Lung (tissue), 12 donors: Measurements from ENCODE around the gene MRTFA. TPM values are rescaled to one million over a fixed set of nuclear protein-coding genes. Genes with fewer than 3 reads are reported as not detected.
"Not testable (repeated sequence)": the region's sequence is repeated elsewhere in the genome, so short reads cannot be mapped to it uniquely, and the experiment has no call there.

Source experiments
- ATAC-seq: fragments of 200-7000 bp; cut with Tn5 transposase; one replicate; pipeline ENCODE4 v1.9.1; 2020; ENCODE audit warnings: moderate number of reproducible peaks; ENCODE audit not compliant: insufficient read depth, low FRiP score
- DNase-seq, 3 donors: peaks; one replicate each; pipeline ENCODE4 v3.0.0-alpha.2; 2013 to 2017
- H3K27ac ChIP-seq, 2 donors: one replicate each; pipeline ENCODE4 v1.5.1; 2013; ENCODE audit warnings: mild to moderate bottlenecking in 2 of 2, moderate library complexity in 2 of 2, control low read depth in 1 of 2, inconsistent platforms in 1 of 2, low read depth in 1 of 2, low read length in 1 of 2
- H3K27me3 ChIP-seq, 3 donors: one replicate each; pipeline ENCODE4 v1.5.1; 2013; ENCODE audit warnings: low read length in 2 of 3; ENCODE audit not compliant: control insufficient read depth in 3 of 3, insufficient read depth in 3 of 3
- H3K36me3 ChIP-seq, 4 donors: one replicate each; pipeline ENCODE4 v1.5.1; 2013; ENCODE audit warnings: low read length in 4 of 4, mild to moderate bottlenecking in 1 of 4, moderate library complexity in 1 of 4; ENCODE audit not compliant: control insufficient read depth in 4 of 4, insufficient read depth in 4 of 4
- H3K4me1 ChIP-seq, 5 donors: one replicate each; pipeline ENCODE4 v1.5.1; 2013; ENCODE audit warnings: low read length in 5 of 5, mild to moderate bottlenecking in 2 of 5, moderate library complexity in 1 of 5; ENCODE audit not compliant: control insufficient read depth in 5 of 5, insufficient read depth in 5 of 5
- H3K4me3 ChIP-seq: one replicate; pipeline ENCODE4 v1.5.1; 2013; ENCODE audit warnings: mild to moderate bottlenecking, control low read depth, moderate library complexity
- H3K9ac ChIP-seq, 2 donors: one replicate each; pipeline ENCODE4 v1.5.1; 2013; ENCODE audit warnings: low read length in 2 of 2, control low read depth in 1 of 2; ENCODE audit not compliant: insufficient read depth in 1 of 2
- H3K9me3 ChIP-seq, 4 donors: one replicate each; pipeline ENCODE4 v1.5.1; 2013; ENCODE audit warnings: low read length in 3 of 4, mild to moderate bottlenecking in 1 of 4, moderate library complexity in 1 of 4; ENCODE audit not compliant: control insufficient read depth in 4 of 4, insufficient read depth in 3 of 4
- WGBS, 2 donors: extraction: QIAGEN DNeasy Blood & Tissue Kit; methylation state at CpG; one replicate each; pipeline ENCODE4 v1.1.7; 2013; 5-methylcytosine and 5-hydroxymethylcytosine counted together
- polyA plus RNA-seq, 2 donors: library from polyadenylated mRNA; stranded (reverse); fragments of 200-250 nt; gene quantifications; one replicate each; pipeline ENCODE4 v1.2.1, GENCODE V29; 2013
- total RNA-seq, 2 donors: library from RNA; depleted of rRNA in 1 of 2; stranded (reverse); fragments of >200 nt in 1 of 2; gene quantifications; one replicate each; pipeline ENCODE4 v1.2.1, GENCODE V29; 2014 to 2021
- TF ChIP-seq, protein P1 (sequence below): IDR thresholded peaks from 2 replicates; pipeline ENCODE4 v1.5.1; 2012; ENCODE audit warnings: mild to moderate bottlenecking; ENCODE audit errors: control extremely low read depth, extremely low read depth
- donor health status: control.
- donor health status: control.
- donor health status: Bipolar disorder and iron deficiency.
- donor health status: healthy.
- donor health status: DM: yes; HTN: yes; CAD: no.

Gene MRTFA
- total and polyA plus RNA-seq, 4 donors, result 26.3 to 64.0 (median 40.1) TPM

DNA sequence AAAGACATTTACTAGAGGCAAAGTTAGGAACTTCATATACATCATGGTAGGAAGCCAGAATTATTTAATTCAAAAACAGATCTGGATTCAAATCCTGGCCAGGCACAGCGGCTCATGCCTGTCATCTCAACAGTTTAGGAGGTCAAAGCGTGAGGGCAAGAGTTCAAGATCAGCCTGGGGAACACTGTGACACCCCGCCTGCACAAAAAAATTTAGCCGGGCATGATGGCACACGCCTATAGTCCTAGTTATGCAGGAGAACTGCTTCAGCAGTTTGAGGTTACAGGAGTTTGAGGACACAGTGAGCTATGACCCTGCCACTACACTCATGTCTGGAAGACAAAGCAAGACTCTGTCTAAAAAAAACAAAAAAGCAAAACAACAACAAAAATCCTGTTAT lies 8.9 kb downstream of the MRTFA start:
- no peaks in the 10 kb centered on the region for H3K27me3 ChIP-seq
- H3K4me1 ChIP-seq, result peaks cover 0 to 16% (median 0%) of the 10 kb centered on the region in 5 donors
- H3K9me3 ChIP-seq, result peaks cover 0 to 1% (median 0%) of the 10 kb centered on the region in 4 donors
- no peak for ATAC-seq
- 89 to 95% methylated on average over 5 of the region's 5 CpGs for WGBS, 2 donors
- DNase-seq, result no peak
- no peak overlapping the region for H3K4me3 ChIP-seq
- no peak overlapping the region for H3K9ac ChIP-seq
- TF ChIP-seq, protein P1, sequence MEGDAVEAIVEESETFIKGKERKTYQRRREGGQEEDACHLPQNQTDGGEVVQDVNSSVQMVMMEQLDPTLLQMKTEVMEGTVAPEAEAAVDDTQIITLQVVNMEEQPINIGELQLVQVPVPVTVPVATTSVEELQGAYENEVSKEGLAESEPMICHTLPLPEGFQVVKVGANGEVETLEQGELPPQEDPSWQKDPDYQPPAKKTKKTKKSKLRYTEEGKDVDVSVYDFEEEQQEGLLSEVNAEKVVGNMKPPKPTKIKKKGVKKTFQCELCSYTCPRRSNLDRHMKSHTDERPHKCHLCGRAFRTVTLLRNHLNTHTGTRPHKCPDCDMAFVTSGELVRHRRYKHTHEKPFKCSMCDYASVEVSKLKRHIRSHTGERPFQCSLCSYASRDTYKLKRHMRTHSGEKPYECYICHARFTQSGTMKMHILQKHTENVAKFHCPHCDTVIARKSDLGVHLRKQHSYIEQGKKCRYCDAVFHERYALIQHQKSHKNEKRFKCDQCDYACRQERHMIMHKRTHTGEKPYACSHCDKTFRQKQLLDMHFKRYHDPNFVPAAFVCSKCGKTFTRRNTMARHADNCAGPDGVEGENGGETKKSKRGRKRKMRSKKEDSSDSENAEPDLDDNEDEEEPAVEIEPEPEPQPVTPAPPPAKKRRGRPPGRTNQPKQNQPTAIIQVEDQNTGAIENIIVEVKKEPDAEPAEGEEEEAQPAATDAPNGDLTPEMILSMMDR, result no peak
- peaks cover 0 to 3% (median 0%) of the 10 kb centered on the region in 4 donors for H3K36me3 ChIP-seq
- H3K27ac ChIP-seq, result no peak overlapping the region

DNA sequence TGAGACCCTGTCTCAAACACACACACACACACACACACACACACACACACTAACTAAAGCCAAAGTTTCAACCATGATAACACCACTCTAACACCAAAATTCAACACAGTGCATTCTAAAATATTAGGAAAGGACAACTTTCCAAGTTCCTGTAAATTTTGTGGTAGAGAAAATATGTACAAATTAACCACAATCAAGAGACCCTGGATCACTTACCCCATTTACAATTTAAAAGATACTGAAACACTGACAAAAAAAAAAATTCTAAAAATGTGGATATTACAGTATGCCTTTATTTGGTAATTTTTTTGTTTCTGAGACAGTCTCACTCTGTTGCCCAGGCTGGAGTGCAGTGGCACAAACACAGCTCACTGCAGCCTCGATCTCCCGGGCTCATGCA lies 9.7 kb downstream of the MRTFA start:
- 86 to 88% methylated on average over 2 of the region's 2 CpGs for WGBS, 2 donors
- H3K36me3 ChIP-seq, result peaks cover 0 to 6% (median 0%) of the 10 kb centered on the region in 4 donors
- peaks cover 0 to 5% (median 0%) of the 10 kb centered on the region in 4 donors for H3K9me3 ChIP-seq
- no peak for ATAC-seq
- H3K9ac ChIP-seq, result no peak overlapping the region
- TF ChIP-seq, protein P1, result no peak
- no peak overlapping the region for H3K4me3 ChIP-seq
- no peak overlapping the region for H3K27ac ChIP-seq
- H3K4me1 ChIP-seq, result peaks cover 0 to 16% (median 0%) of the 10 kb centered on the region in 5 donors
- no peaks in the 10 kb centered on the region for H3K27me3 ChIP-seq
- no peak for DNase-seq

DNA sequence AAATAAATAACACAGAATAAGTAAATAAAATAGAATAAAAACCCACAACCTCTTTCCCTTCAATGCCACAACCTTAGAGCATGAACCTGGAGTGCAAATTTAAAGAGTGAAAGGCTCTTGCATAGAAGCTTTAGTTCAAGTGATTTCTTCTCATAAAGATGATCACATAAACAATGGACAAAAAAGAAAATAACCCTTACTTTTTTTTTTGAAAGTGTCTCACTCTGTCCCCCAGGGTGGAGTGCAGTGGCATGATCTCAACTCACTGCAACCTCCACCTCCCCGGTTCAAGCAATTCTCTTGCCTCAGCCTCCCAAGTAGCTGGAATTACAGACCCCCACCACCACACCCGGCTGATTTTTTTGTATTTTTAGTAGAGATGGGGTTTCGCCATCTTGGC lies 10.7 kb downstream of the MRTFA start:
- not testable (repeated sequence) for ATAC-seq, H3K9ac ChIP-seq, H3K36me3 ChIP-seq, H3K27me3 ChIP-seq, DNase-seq, H3K9me3 ChIP-seq, H3K4me3 ChIP-seq, H3K27ac ChIP-seq
- 91 to 93% methylated on average over 3 of the region's 3 CpGs for WGBS, 2 donors
- peaks cover 0 to 16% (median 0%) of the 10 kb centered on the region in 5 donors for H3K4me1 ChIP-seq

DNA sequence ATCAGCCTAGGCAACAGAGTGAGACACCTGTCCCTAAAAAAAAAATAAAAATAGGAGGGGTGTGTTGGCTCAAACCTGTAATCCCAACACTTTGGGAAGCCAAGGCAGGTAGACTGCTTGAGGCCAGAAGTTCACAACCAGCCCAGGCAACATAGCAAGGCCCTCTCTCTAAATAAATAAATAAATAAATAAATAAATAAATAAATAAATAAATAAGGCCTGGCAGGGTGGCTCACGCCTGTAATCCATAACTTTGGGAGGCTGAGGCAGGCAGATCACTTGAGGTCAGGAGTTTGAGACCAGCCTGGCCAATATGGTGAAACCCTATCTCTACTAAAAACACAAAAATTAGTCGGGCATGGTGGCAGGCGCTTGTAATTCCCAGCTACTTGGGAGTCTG lies 11.2 kb downstream of the MRTFA start:
- not testable (repeated sequence) for ATAC-seq, H3K27me3 ChIP-seq
- WGBS, 2 donors, result 97 to 98% methylated on average over 3 of the region's 3 CpGs

More for the DNA sequence above, 11.2 kb downstream of the MRTFA start:
- H3K9me3 ChIP-seq, H3K27ac ChIP-seq, DNase-seq, H3K36me3 ChIP-seq, H3K4me3 ChIP-seq, H3K9ac ChIP-seq: not testable (repeated sequence)
- H3K4me1 ChIP-seq, result peaks cover 0 to 16% (median 0%) of the 10 kb centered on the region in 5 donors
